ENCODE measurements around the gene KIF18A.
A peak's percentile ranks its signal among the peaks of the same experiment; 100 is the strongest.
"Not testable (repeated sequence)": the region's sequence is repeated elsewhere in the genome, so short reads cannot be mapped to it uniquely, and the experiment has no call there.

Gene KIF18A

GRCh38 chr11:28107750-28108618, at the start of gene KIF18A, which contains the start of gene METTL15:
KIF18A (minus strand) TSS chr11:28108156; CDS start chr11:28097947, 10,209 bp downstream.
METTL15 (plus strand) TSS chr11:28108388; CDS start chr11:28113335, 4,947 bp downstream.
- Histone ChIP-seq H3K9me3 (no peaks in the 10 kb centered on the region), H3K4me1 (peaks cover 48% of the 10 kb centered on the region), H3K27me3 (ENCODE audit: low read depth) (no peaks in the 10 kb centered on the region), H3K36me3 (replicated peaks) (no peaks in the 10 kb centered on the region; the same call in 1 of the 2 replicates), H3K4me3 (peak within 1 kb of the TSS; percentile 76)
- DNase-seq (ENCODE audit: low spot score in 2 of 2): peak; percentile 94 to 99
- in situ Hi-C loops (cut with MboI; ENCODE audit: low sequenced_read_pairs): no loop called here

GRCh38 chr11:28153586-28153985, 45.6 kb upstream of the KIF18A start:
- H3K9me3 ChIP-seq: no peaks in the 10 kb centered on the region
- in situ Hi-C loops (cut with MboI; ENCODE audit: low sequenced_read_pairs): no loop called here
- no peak overlapping the region for H3K4me3 ChIP-seq
- DNase-seq (ENCODE audit: low spot score in 2 of 2): no peak
- H3K36me3 ChIP-seq (replicated peaks): no peaks in the 10 kb centered on the region; the same call in 1 of the 2 replicates
- H3K27me3 ChIP-seq (ENCODE audit: low read depth): no peaks in the 10 kb centered on the region
- H3K4me1 ChIP-seq: peaks cover 19% of the 10 kb centered on the region

GRCh38 chr11:28152743-28153142, 44.8 kb upstream of the KIF18A start:
- H3K9me3 ChIP-seq: no peaks in the 10 kb centered on the region

GRCh38 chr11:28146123-28146751, 38.3 kb upstream of the KIF18A start:
- H3K36me3 ChIP-seq (replicated peaks): no peaks in the 10 kb centered on the region
- in situ Hi-C loops (cut with MboI; ENCODE audit: low sequenced_read_pairs): no loop called here
- H3K9me3 ChIP-seq: no peaks in the 10 kb centered on the region
- H3K27me3 ChIP-seq (ENCODE audit: low read depth): no peaks in the 10 kb centered on the region
- DNase-seq (ENCODE audit: low spot score in 2 of 2): no peak
- no peak overlapping the region for H3K4me3 ChIP-seq
- no peaks in the 10 kb centered on the region for H3K4me1 ChIP-seq

More at GRCh38 chr11:28152743-28153142, 44.8 kb upstream of the KIF18A start:
- Histone ChIP-seq H3K36me3 (replicated peaks) (no peaks in the 10 kb centered on the region; the same call in 1 of the 2 replicates), H3K4me1 (peaks cover 19% of the 10 kb centered on the region), H3K27me3 (ENCODE audit: low read depth) (no peaks in the 10 kb centered on the region), H3K4me3 (no peak overlapping the region)
- in situ Hi-C loops (cut with MboI; ENCODE audit: low sequenced_read_pairs): no loop called here
- DNase-seq (ENCODE audit: low spot score in 2 of 2): no peak

- Histone ChIP-seq H3K9me3 (peaks cover 8% of the 10 kb centered on the region; the same call in 1 of the 2 replicates), H3K36me3 (replicated peaks) (no peaks in the 10 kb centered on the region), H3K4me3 (no peak overlapping the region), H3K4me1 (peaks cover 5% of the 10 kb centered on the region), H3K27me3 (ENCODE audit: low read depth) (no peaks in the 10 kb centered on the region)
- no peak for DNase-seq (ENCODE audit: low spot score in 2 of 2)
- in situ Hi-C loops (cut with MboI; ENCODE audit: low sequenced_read_pairs): no loop called here
These were observed 36.9 kb upstream of the KIF18A start for GRCh38 chr11:28144808-28145207.

GRCh38 chr11:28142724-28143123, 34.8 kb upstream of the KIF18A start:
- in situ Hi-C loops (cut with MboI; ENCODE audit: low sequenced_read_pairs): no loop called here
- no peak overlapping the region for H3K4me3 ChIP-seq
- peaks cover 13% of the 10 kb centered on the region for H3K4me1 ChIP-seq
- H3K36me3 ChIP-seq (replicated peaks): no peaks in the 10 kb centered on the region
- H3K9me3 ChIP-seq: peaks cover 12% of the 10 kb centered on the region; the same call in 1 of the 2 replicates
- H3K27me3 ChIP-seq (ENCODE audit: low read depth): no peaks in the 10 kb centered on the region
- DNase-seq (ENCODE audit: low spot score in 2 of 2): no peak

- no peaks in the 10 kb centered on the region for H3K27me3 ChIP-seq (ENCODE audit: low read depth)
- H3K36me3 ChIP-seq (replicated peaks): no peaks in the 10 kb centered on the region; the same call in 1 of the 2 replicates
- H3K9me3 ChIP-seq: peaks cover 12% of the 10 kb centered on the region; the same call in 1 of the 2 replicates
- peaks cover 13% of the 10 kb centered on the region for H3K4me1 ChIP-seq
- no peak for DNase-seq (ENCODE audit: low spot score in 2 of 2)
- no peak overlapping the region for H3K4me3 ChIP-seq
- in situ Hi-C loops (cut with MboI; ENCODE audit: low sequenced_read_pairs): no loop called here
These were observed 32.9 kb upstream of the KIF18A start for GRCh38 chr11:28140689-28141455.

- peaks cover 12% of the 10 kb centered on the region; the same call in 1 of the 2 replicates for H3K9me3 ChIP-seq
- in situ Hi-C loops (cut with MboI; ENCODE audit: low sequenced_read_pairs): no loop called here
- H3K36me3 ChIP-seq (replicated peaks): no peaks in the 10 kb centered on the region; the same call in 1 of the 2 replicates
These were observed 32.0 kb upstream of the KIF18A start for GRCh38 chr11:28139841-28140415.

GRCh38 chr11:28137832-28138231, 29.9 kb upstream of the KIF18A start:
- peaks cover 13% of the 10 kb centered on the region for H3K4me1 ChIP-seq
- peaks cover 12% of the 10 kb centered on the region; the same call in 1 of the 2 replicates for H3K9me3 ChIP-seq
- H3K4me3 ChIP-seq: no peak overlapping the region
- in situ Hi-C loops (cut with MboI; ENCODE audit: low sequenced_read_pairs): no loop called here
- no peaks in the 10 kb centered on the region; the same call in 1 of the 2 replicates for H3K36me3 ChIP-seq (replicated peaks)
- DNase-seq (ENCODE audit: low spot score in 2 of 2): no peak
- no peaks in the 10 kb centered on the region for H3K27me3 ChIP-seq (ENCODE audit: low read depth)

More at GRCh38 chr11:28139841-28140415, 32.0 kb upstream of the KIF18A start:
- Histone ChIP-seq H3K4me1 (peaks cover 13% of the 10 kb centered on the region), H3K4me3 (no peak overlapping the region), H3K27me3 (ENCODE audit: low read depth) (no peaks in the 10 kb centered on the region)
- peak; percentile 82 to 85 for DNase-seq (ENCODE audit: low spot score in 2 of 2)

GRCh38 chr11:28137366-28137765, 29.4 kb upstream of the KIF18A start:
- Histone ChIP-seq H3K27me3 (ENCODE audit: low read depth) (no peaks in the 10 kb centered on the region), H3K4me1 (peaks cover 13% of the 10 kb centered on the region), H3K9me3 (peaks cover 12% of the 10 kb centered on the region; the same call in 1 of the 2 replicates), H3K4me3 (no peak overlapping the region), H3K36me3 (replicated peaks) (no peaks in the 10 kb centered on the region; the same call in 1 of the 2 replicates)
- in situ Hi-C loops (cut with MboI; ENCODE audit: low sequenced_read_pairs): no loop called here
- no peak for DNase-seq (ENCODE audit: low spot score in 2 of 2)

GRCh38 chr11:28136157-28136556, 28.2 kb upstream of the KIF18A start:
- DNase-seq (ENCODE audit: low spot score in 2 of 2); H3K27me3 ChIP-seq (ENCODE audit: low read depth); H3K4me3 ChIP-seq; in situ Hi-C loops (cut with MboI; ENCODE audit: low sequenced_read_pairs); H3K36me3 ChIP-seq (replicated peaks): not testable (repeated sequence)
- peaks cover 12% of the 10 kb centered on the region; the same call in 1 of the 2 replicates for H3K9me3 ChIP-seq
- H3K4me1 ChIP-seq: peaks cover 13% of the 10 kb centered on the region

- H3K4me3 ChIP-seq: no peak overlapping the region
- DNase-seq (ENCODE audit: low spot score in 2 of 2): no peak
- H3K27me3 ChIP-seq (ENCODE audit: low read depth): no peaks in the 10 kb centered on the region
- in situ Hi-C loops (cut with MboI; ENCODE audit: low sequenced_read_pairs): no loop called here
- H3K9me3 ChIP-seq: 0 out of 2 replicates have a peak, but pooled peaks cover 2% of the 10 kb centered on the region
- H3K36me3 ChIP-seq (replicated peaks): no peaks in the 10 kb centered on the region; the same call in 1 of the 2 replicates
- no peaks in the 10 kb centered on the region for H3K4me1 ChIP-seq
These were observed 25.2 kb upstream of the KIF18A start for GRCh38 chr11:28133146-28133545.

GRCh38 chr11:28132548-28132947, 24.6 kb upstream of the KIF18A start:
- H3K4me1 ChIP-seq: no peaks in the 10 kb centered on the region

More at GRCh38 chr11:28132548-28132947, 24.6 kb upstream of the KIF18A start:
- DNase-seq (ENCODE audit: low spot score in 2 of 2): no peak
- H3K36me3 ChIP-seq (replicated peaks): no peaks in the 10 kb centered on the region; the same call in 1 of the 2 replicates
- H3K27me3 ChIP-seq (ENCODE audit: low read depth): no peaks in the 10 kb centered on the region
- in situ Hi-C loops (cut with MboI; ENCODE audit: low sequenced_read_pairs): no loop called here
- no peak overlapping the region for H3K4me3 ChIP-seq
- no peaks in the 10 kb centered on the region for H3K9me3 ChIP-seq

Data from HAP-1 (cell line).